ENCODE results near the gene AIFM1.

Gene AIFM1

DNA sequence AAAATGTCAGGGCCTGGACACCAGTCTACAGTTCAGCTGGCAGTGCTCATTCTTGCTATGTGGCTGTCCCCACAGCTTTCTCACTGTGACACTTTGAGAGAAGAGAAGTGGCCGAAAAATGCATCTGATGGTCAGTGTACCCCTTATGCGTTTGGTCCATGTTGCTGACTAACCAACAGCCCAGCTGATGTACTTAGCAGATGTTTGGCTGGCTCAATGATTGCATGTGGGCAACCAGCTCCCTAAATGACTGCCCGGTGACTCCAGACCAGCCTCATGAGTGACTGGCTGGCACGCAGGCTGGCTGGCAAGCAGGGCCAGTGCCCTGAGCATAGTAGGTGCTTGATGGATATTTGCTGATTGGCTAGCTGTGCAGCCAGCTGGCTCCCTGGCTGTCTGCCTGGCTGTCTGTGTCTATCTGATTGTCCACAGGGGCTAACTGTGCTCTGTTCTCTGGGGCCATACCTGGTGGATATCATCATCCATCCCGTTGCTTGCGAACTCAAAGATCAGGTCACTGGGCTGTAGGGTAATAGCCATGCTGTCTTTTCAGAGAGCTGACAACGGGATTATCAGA lies 84.8 kb downstream of the AIFM1 start:
- TF ChIP-seq, protein P1, sequence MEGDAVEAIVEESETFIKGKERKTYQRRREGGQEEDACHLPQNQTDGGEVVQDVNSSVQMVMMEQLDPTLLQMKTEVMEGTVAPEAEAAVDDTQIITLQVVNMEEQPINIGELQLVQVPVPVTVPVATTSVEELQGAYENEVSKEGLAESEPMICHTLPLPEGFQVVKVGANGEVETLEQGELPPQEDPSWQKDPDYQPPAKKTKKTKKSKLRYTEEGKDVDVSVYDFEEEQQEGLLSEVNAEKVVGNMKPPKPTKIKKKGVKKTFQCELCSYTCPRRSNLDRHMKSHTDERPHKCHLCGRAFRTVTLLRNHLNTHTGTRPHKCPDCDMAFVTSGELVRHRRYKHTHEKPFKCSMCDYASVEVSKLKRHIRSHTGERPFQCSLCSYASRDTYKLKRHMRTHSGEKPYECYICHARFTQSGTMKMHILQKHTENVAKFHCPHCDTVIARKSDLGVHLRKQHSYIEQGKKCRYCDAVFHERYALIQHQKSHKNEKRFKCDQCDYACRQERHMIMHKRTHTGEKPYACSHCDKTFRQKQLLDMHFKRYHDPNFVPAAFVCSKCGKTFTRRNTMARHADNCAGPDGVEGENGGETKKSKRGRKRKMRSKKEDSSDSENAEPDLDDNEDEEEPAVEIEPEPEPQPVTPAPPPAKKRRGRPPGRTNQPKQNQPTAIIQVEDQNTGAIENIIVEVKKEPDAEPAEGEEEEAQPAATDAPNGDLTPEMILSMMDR (IDR thresholded peaks at IDR 0.05; ENCODE audit: low read depth, low read length, missing control alignments): no peak
- no peak overlapping the region for H3K4me3 ChIP-seq (replicated peaks; ENCODE audit: low read depth, low read length)
- no peak for DNase-seq (ENCODE audit: extremely low read depth, low read depth)

DNA sequence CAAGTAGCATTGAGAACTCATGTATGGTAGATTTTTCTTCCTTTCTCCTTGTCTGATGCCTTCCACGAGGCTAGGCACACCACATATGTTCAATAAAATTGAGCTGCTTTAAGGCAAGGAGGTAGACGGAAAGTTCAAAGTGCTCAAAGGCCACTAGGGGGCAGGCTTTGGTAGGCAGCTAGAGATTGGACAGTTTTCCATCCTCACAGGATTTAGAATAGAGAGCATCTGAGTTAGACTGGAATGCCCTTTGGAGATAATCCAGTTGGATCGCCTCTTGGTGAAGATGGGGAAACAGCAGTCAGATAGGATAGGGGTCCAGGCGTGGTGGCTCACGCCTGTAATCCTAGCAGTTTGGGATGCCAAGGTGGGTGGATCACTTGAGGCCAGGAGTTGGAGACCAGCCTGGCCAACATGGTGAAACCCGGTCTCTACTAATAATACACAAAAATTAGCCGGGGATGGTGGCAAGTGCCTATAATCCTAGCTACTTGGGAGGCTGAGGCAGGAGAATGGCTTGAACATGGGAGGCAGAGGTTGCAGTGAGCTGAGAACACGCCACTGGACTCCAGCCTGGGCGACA lies 85.7 kb downstream of the AIFM1 start:
- TF ChIP-seq, protein P1 (IDR thresholded peaks at IDR 0.05; ENCODE audit: low read depth, low read length, missing control alignments): peak; percentile 65
- peak; percentile 63 for DNase-seq (ENCODE audit: extremely low read depth, low read depth)

More for the DNA sequence above, 85.7 kb downstream of the AIFM1 start:
- no peak overlapping the region for H3K4me3 ChIP-seq (replicated peaks; ENCODE audit: low read depth, low read length)

Data from HFF-Myc (cell line).